IMR-90 (cell line): ENCODE measurements around the gene PPP1R3E.

Experiments used
- BHLHE40 ChIP-seq: fragments of 150-350 bp; IDR thresholded peaks from 2 replicates; pipeline ENCODE4 v1.6.1; 2016; ENCODE audit warnings: mild to moderate bottlenecking, low read depth, low read length
- CEBPB ChIP-seq: IDR thresholded peaks from 2 replicates; pipeline ENCODE4 v1.6.1; 2012; ENCODE audit warnings: low read depth, low read length, improper control_type of control experiment
- MAZ ChIP-seq: IDR thresholded peaks from 2 replicates; pipeline ENCODE4 v1.6.1; 2012; ENCODE audit warnings: low read depth, mild to moderate bottlenecking, low read length, improper control_type of control experiment, moderate library complexity, borderline replicate concordance
- POLR2A ChIP-seq: IDR thresholded peaks from 2 replicates; pipeline ENCODE4 v1.6.1; 2012; ENCODE audit warnings: mild to moderate bottlenecking, low read depth, low read length
- RAD21 ChIP-seq: IDR thresholded peaks from 2 replicates; pipeline ENCODE4 v1.6.1; 2012; ENCODE audit warnings: low read length, improper control_type of control experiment
- RFX5 ChIP-seq: IDR thresholded peaks from 2 replicates; pipeline ENCODE4 v1.8.0; 2012; ENCODE audit warnings: low read depth, mild to moderate bottlenecking, low read length, moderate library complexity
- SMC3 ChIP-seq: fragments of 150-350 bp; IDR thresholded peaks from 2 replicates; pipeline ENCODE4 v1.6.1; 2016; ENCODE audit warnings: low read depth, mild to moderate bottlenecking, antibody characterized with exemption, low read length, moderate library complexity
- USF2 ChIP-seq: fragments of 150-350 bp; IDR thresholded peaks from 2 replicates; pipeline ENCODE4 v1.6.1; 2017; ENCODE audit warnings: mild to moderate bottlenecking, antibody characterized with exemption, low read length, low read depth
- TF ChIP-seq, protein P1 (sequence below): conservative IDR thresholded peaks from 2 replicates; pipeline ENCODE4 v1.5.1; 2012; ENCODE audit warnings: mild to moderate bottlenecking, low read depth, low read length, improper control_type of control experiment

- TF ChIP-seq, protein P1, sequence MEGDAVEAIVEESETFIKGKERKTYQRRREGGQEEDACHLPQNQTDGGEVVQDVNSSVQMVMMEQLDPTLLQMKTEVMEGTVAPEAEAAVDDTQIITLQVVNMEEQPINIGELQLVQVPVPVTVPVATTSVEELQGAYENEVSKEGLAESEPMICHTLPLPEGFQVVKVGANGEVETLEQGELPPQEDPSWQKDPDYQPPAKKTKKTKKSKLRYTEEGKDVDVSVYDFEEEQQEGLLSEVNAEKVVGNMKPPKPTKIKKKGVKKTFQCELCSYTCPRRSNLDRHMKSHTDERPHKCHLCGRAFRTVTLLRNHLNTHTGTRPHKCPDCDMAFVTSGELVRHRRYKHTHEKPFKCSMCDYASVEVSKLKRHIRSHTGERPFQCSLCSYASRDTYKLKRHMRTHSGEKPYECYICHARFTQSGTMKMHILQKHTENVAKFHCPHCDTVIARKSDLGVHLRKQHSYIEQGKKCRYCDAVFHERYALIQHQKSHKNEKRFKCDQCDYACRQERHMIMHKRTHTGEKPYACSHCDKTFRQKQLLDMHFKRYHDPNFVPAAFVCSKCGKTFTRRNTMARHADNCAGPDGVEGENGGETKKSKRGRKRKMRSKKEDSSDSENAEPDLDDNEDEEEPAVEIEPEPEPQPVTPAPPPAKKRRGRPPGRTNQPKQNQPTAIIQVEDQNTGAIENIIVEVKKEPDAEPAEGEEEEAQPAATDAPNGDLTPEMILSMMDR, result no peak
- TF ChIP-seq RAD21 (no peak), SMC3 (no peak), BHLHE40 (no peak), POLR2A (no peak), CEBPB (no peak), USF2 (no peak), RFX5 (no peak), MAZ (no peak)
Measured at GRCh38 chr14:23345987-23346692, 43.5 kb upstream of the PPP1R3E start.
